ENCODE results near the gene COIL. TPM values are rescaled to one million over a fixed set of nuclear protein-coding genes. Genes with fewer than 3 reads are reported as not detected.

The COIL gene
- total and polyA plus RNA-seq, 2 donors (not counting 3 experiments of a cell fraction or from before 2014, with no cell fraction given): 4.2 to 20.6 TPM

DNA sequence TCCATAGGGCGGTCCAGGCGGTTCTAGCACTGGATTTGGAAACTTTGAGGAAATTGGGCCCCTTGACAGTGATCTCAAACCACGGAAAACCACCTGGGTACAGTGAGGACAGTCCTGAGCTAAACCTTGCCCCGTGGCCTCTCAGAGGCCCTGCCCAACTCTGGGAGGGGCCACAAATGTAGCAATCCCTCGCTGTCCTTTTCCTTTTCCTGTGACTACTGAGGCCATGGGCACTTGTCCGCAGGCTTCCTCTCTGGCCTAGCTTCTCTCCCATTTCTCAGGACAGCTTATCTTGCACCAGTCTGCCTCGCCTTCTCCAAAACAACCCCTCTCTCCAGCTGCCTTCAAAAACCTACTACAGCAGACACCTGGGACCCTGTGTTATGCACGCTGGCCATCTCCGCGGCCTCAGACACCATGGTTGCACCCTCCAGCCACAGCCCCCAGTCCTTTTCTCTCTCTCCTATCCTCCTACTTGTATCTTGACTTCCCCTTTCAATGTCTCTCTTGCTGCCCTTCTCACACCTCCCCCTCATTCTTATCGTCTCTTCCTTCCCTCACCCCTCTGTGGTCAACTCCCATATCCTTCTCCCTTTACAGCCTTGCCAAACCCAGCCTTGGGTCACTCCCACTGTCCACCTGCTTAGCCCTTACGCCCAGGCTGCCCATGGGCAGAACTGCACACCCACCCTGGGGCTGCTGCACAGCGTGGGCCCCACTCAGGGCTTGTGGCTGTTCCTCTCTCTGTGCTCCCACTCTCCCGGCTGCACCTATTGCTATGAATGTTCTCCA, 24.7 kb upstream of the COIL start:
- Histone ChIP-seq H4K20me1 (replicated peaks; ENCODE audit: control insufficient read depth, extremely low read depth, insufficient read depth, low read length) (no peaks in the 10 kb centered on the region), H3K4me1 (ENCODE audit: control insufficient read depth, extremely low read depth, insufficient read depth, low read length) (no peaks in the 10 kb centered on the region), H3K9me3 (replicated peaks; ENCODE audit: control insufficient read depth, insufficient read depth, low read length) (no peaks in the 10 kb centered on the region), H3K79me2 (ENCODE audit: control insufficient read depth, insufficient read depth, low read length) (no peaks in the 10 kb centered on the region), H3K27me3 (ENCODE audit: control insufficient read depth in 2 of 2, insufficient read depth in 2 of 2, low read length in 2 of 2) (no peaks in the 10 kb centered on the region), H3K9ac (replicated peaks; ENCODE audit: extremely low read depth, insufficient read depth, low read length) (no peak overlapping the region), H3K4me2 (ENCODE audit: insufficient read depth, low read length) (no peak overlapping the region), H3K36me3 (ENCODE audit: control insufficient read depth in 2 of 2, extremely low read depth in 1 of 2, insufficient read depth in 2 of 2, low read length in 2 of 2) (peaks cover 0 to 8% of the 10 kb centered on the region in 2 experiments), H2AFZ (ENCODE audit: low read depth, low read length) (no peak overlapping the region), H3K4me3 (replicated peaks in 1 of 3; ENCODE audit: insufficient read depth in 1 of 3, low read depth in 1 of 3, low read length in 3 of 3) (no peak overlapping the region), H3K27ac (ENCODE audit: insufficient read depth, low read depth, low read length) (no peak overlapping the region), H3K9me1 (replicated peaks; ENCODE audit: control insufficient read depth, extremely low read depth, insufficient read depth, low read length) (no peaks in the 10 kb centered on the region)
- BruUV-seq (replicated peaks): no TSS peak
- FAIRE-seq (no peak), DNase-seq (ENCODE audit: low read depth, low spot score) (no peak)
- POLR2A ChIA-PET: no interaction called here
- CTCF ChIA-PET: no interaction called here
- TF ChIP-seq GATA2 (IDR thresholded peaks at IDR 0.05; ENCODE audit: insufficient read depth, insufficient read length, low read depth, low read length) (no peak), CTCF (IDR thresholded peaks at IDR 0.05; ENCODE audit: extremely low read depth in 1 of 2, insufficient read depth in 1 of 2, low read depth in 1 of 2, low read length in 2 of 2) (no peak), JUN (IDR thresholded peaks at IDR 0.05; ENCODE audit: borderline replicate concordance, insufficient read depth, insufficient read length, low read depth) (no peak), MYC (IDR thresholded peaks at IDR 0.05; ENCODE audit: low read depth, low read length) (no peak)
- TF ChIP-seq, protein P1, sequence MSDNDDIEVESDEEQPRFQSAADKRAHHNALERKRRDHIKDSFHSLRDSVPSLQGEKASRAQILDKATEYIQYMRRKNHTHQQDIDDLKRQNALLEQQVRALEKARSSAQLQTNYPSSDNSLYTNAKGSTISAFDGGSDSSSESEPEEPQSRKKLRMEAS (IDR thresholded peaks at IDR 0.05; ENCODE audit: insufficient read depth, insufficient read length): no peak
- dilution Hi-C loops (cut with MboI; ENCODE audit: extremely low pct_ligation_motif_present, low sequenced_read_pairs): no loop called here
- intact Hi-C loops (cut with micrococcal nuclease): no loop called here
